Loucy (cell line): ENCODE data around the gene ARSG.

Source experiments
- CTCF ChIP-seq: fragments of 200-600 bp; sonication (generic); conservative IDR thresholded peaks from 2 replicates; pipeline ENCODE4 v1.5.1; 2014; ENCODE audit warnings: mild to moderate bottlenecking, antibody characterized with exemption, low read length
- EZH2phosphoT487 ChIP-seq: fragments of 200-600 bp; IDR thresholded peaks from 2 replicates; pipeline ENCODE4 v1.6.1; 2018; ENCODE audit warnings: antibody characterized with exemption, mild to moderate bottlenecking, moderate library complexity, borderline replicate concordance

GRCh38 chr17:68359791-68360535 is 68.7 kb downstream of the ARSG start:
- no peak for TF ChIP-seq EZH2phosphoT487
- TF ChIP-seq CTCF: no peak
